Measurements from ENCODE around the gene RPS21. TPM values are rescaled to one million over a fixed set of nuclear protein-coding genes. Genes with fewer than 3 reads are reported as not detected.

The RPS21 gene
- total and polyA plus RNA-seq, 2 of the 13 experiments (the other 11 are each of a cell fraction or from before 2014, with no cell fraction given) = 2,647 to 11,063 TPM

- TF ChIP-seq, protein P1, sequence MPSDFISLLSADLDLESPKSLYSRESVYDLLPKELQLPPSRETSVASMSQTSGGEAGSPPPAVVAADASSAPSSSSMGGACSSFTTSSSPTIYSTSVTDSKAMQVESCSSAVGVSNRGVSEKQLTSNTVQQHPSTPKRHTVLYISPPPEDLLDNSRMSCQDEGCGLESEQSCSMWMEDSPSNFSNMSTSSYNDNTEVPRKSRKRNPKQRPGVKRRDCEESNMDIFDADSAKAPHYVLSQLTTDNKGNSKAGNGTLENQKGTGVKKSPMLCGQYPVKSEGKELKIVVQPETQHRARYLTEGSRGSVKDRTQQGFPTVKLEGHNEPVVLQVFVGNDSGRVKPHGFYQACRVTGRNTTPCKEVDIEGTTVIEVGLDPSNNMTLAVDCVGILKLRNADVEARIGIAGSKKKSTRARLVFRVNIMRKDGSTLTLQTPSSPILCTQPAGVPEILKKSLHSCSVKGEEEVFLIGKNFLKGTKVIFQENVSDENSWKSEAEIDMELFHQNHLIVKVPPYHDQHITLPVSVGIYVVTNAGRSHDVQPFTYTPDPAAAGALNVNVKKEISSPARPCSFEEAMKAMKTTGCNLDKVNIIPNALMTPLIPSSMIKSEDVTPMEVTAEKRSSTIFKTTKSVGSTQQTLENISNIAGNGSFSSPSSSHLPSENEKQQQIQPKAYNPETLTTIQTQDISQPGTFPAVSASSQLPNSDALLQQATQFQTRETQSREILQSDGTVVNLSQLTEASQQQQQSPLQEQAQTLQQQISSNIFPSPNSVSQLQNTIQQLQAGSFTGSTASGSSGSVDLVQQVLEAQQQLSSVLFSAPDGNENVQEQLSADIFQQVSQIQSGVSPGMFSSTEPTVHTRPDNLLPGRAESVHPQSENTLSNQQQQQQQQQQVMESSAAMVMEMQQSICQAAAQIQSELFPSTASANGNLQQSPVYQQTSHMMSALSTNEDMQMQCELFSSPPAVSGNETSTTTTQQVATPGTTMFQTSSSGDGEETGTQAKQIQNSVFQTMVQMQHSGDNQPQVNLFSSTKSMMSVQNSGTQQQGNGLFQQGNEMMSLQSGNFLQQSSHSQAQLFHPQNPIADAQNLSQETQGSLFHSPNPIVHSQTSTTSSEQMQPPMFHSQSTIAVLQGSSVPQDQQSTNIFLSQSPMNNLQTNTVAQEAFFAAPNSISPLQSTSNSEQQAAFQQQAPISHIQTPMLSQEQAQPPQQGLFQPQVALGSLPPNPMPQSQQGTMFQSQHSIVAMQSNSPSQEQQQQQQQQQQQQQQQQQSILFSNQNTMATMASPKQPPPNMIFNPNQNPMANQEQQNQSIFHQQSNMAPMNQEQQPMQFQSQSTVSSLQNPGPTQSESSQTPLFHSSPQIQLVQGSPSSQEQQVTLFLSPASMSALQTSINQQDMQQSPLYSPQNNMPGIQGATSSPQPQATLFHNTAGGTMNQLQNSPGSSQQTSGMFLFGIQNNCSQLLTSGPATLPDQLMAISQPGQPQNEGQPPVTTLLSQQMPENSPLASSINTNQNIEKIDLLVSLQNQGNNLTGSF (CRISPR knock-in tag; IDR thresholded peaks at IDR 0.05) = no peak
- no peak for TF ChIP-seq STAG1 (CRISPR knock-in tag; IDR thresholded peaks at IDR 0.05)
- TF ChIP-seq ZNF34 (CRISPR knock-in tag; IDR thresholded peaks at IDR 0.05; ENCODE audit: borderline replicate concordance) = no peak
- no peak for TF ChIP-seq SATB2 (CRISPR knock-in tag; IDR thresholded peaks at IDR 0.05)
- no peak for TF ChIP-seq RFX1 (IDR thresholded peaks at IDR 0.05)
- no peak for TF ChIP-seq ARNT2 (CRISPR knock-in tag; IDR thresholded peaks at IDR 0.05; ENCODE audit: low read depth)
- TF ChIP-seq KLF12 (CRISPR knock-in tag; IDR thresholded peaks at IDR 0.05; ENCODE audit: borderline replicate concordance) = no peak
- 0 out of 2 replicates have a peak, but pooled peaks have one; percentile 14 for TF ChIP-seq MTA1 (CRISPR knock-in tag; IDR thresholded peaks at IDR 0.05; ENCODE audit: borderline replicate concordance)
- no peak for TF ChIP-seq ZNF576 (CRISPR knock-in tag; IDR thresholded peaks at IDR 0.05)
- TF ChIP-seq RXRA (CRISPR knock-in tag; IDR thresholded peaks at IDR 0.05) = no peak
- TF ChIP-seq ZNF33B (CRISPR knock-in tag; IDR thresholded peaks at IDR 0.05) = no peak
Measured at GRCh38 chr20:62359043-62359490, 27.8 kb upstream of the RPS21 start (continued).

Data from HepG2 (cell line).